WTC11 (cell line): Measurements from ENCODE around the gene NME2.

ENCODE experiments used
- ELF4 ChIP-seq: sonication (generic); formaldehyde crosslinking; IDR thresholded peaks from 2 replicates; pipeline ENCODE4 v1.8.1; 2022; ENCODE audit warnings: low read depth, mild to moderate bottlenecking, moderate library complexity, missing genetic modification reagents
- FOXP1 ChIP-seq: sonication (generic); formaldehyde crosslinking; IDR thresholded peaks from 2 replicates; pipeline ENCODE4 v1.8.0; 2022; ENCODE audit warnings: missing genetic modification reagents, mild to moderate bottlenecking, moderate library complexity, borderline replicate concordance
- JUN ChIP-seq: sonication (generic); formaldehyde crosslinking; IDR thresholded peaks from 2 replicates; pipeline ENCODE4 v1.8.0; 2023; ENCODE audit warnings: mild to moderate bottlenecking, missing genetic modification reagents
- NR2C2 ChIP-seq: sonication (generic); formaldehyde crosslinking; IDR thresholded peaks from 2 replicates; pipeline ENCODE4 v1.8.0; 2022; ENCODE audit warnings: mild to moderate bottlenecking, missing genetic modification reagents
- PRRX2 ChIP-seq: fragments of 250-450 bp; sonication (Bioruptor Pico); IDR thresholded peaks from 2 replicates; pipeline ENCODE4 v1.8.0; 2021; ENCODE audit warnings: mild to moderate bottlenecking
- TF ChIP-seq, protein P1 (sequence below): sonication (generic); formaldehyde crosslinking; IDR thresholded peaks from 2 replicates; pipeline ENCODE4 v1.8.1; 2022; ENCODE audit warnings: mild to moderate bottlenecking, moderate library complexity, missing genetic modification reagents
- TF ChIP-seq, protein P2 (sequence below): sonication (generic); formaldehyde crosslinking; conservative IDR thresholded peaks from 2 replicates; pipeline ENCODE4 v1.8.1; 2023; ENCODE audit warnings: mild to moderate bottlenecking, low read depth, missing genetic modification reagents, moderate library complexity
- TF ChIP-seq, protein P3 (sequence below): sonication (generic); formaldehyde crosslinking; IDR thresholded peaks from 2 replicates; pipeline ENCODE4 v1.8.1; 2022; ENCODE audit warnings: low read depth, missing genetic modification reagents, borderline replicate concordance
- TF ChIP-seq, protein P4 (sequence below): fragments of 200-600 bp; IDR thresholded peaks from 2 replicates; pipeline ENCODE4 v1.8.0; 2022; ENCODE audit warnings: antibody characterized with exemption
- TF ChIP-seq, protein P5 (sequence below): sonication (generic); formaldehyde crosslinking; IDR thresholded peaks from 2 replicates; pipeline ENCODE4 v1.8.1; 2023; ENCODE audit warnings: mild to moderate bottlenecking, missing genetic modification reagents
- TF ChIP-seq, protein P6 (sequence below): sonication (generic); formaldehyde crosslinking; IDR thresholded peaks from 2 replicates; pipeline ENCODE4 v1.8.0; 2023; ENCODE audit warnings: missing genetic modification reagents
- TF ChIP-seq, protein P7 (sequence below): sonication (generic); formaldehyde crosslinking; IDR thresholded peaks from 2 replicates; pipeline ENCODE4 v1.8.1; 2023; ENCODE audit warnings: mild to moderate bottlenecking, missing genetic modification reagents, moderate library complexity
- TF ChIP-seq, protein P8 (sequence below): sonication (generic); formaldehyde crosslinking; IDR thresholded peaks from 2 replicates; pipeline ENCODE4 v1.8.0; 2022; ENCODE audit warnings: mild to moderate bottlenecking, missing genetic modification reagents
- TF ChIP-seq, protein P9 (sequence below): sonication (generic); formaldehyde crosslinking; IDR thresholded peaks from 2 replicates; pipeline ENCODE4 v1.8.0; 2022; ENCODE audit warnings: mild to moderate bottlenecking, missing genetic modification reagents

DNA sequence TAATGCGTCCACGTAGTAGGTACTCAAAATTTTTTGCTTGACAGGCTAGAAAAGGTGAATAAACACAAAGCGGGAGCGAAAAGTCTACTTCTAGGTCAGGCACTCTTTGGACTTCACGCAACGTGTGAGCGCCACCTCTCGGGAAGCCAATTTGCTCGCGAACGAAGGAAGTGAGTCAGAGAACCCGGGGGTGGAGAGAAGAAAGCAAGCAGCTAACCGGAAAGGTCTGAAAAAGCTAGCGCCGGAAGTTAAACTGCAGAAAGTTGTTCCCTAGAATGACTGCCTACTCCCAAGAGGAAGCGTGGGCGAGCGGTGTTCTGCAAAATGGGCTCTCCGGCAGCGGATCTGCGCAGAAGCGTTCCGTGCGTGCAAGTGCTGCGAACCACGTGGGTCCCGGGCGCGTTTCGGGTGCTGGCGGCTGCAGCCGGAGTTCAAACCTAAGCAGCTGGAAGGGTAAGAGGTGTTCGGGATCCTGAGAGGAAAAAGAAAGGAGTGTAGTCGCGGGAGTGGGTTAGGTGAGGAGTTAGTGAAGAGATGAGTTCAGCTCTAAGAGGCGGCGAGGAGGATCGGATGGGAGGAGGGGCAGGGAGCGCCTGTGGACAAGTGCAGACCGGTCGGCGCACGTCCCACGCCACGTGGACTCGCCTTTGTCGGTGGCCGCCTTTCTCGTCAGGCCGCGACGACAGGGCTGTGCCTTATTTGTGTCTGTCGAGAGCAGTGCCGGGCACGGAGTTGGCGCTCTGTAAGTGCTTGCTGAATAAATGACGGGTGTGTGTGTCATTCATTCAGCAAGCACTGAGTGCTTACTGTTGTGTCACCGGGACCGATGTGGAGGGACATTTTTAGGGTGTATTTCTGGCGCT, 12.8 kb upstream of the NME2 start, which contains the start of gene NME1:
- TF ChIP-seq, protein P1, sequence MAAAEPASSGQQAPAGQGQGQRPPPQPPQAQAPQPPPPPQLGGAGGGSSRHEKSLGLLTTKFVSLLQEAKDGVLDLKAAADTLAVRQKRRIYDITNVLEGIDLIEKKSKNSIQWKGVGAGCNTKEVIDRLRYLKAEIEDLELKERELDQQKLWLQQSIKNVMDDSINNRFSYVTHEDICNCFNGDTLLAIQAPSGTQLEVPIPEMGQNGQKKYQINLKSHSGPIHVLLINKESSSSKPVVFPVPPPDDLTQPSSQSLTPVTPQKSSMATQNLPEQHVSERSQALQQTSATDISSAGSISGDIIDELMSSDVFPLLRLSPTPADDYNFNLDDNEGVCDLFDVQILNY (CRISPR knock-in tag): 0 out of 2 replicates have a peak, but pooled peaks have one; percentile 51
- TF ChIP-seq, protein P2, sequence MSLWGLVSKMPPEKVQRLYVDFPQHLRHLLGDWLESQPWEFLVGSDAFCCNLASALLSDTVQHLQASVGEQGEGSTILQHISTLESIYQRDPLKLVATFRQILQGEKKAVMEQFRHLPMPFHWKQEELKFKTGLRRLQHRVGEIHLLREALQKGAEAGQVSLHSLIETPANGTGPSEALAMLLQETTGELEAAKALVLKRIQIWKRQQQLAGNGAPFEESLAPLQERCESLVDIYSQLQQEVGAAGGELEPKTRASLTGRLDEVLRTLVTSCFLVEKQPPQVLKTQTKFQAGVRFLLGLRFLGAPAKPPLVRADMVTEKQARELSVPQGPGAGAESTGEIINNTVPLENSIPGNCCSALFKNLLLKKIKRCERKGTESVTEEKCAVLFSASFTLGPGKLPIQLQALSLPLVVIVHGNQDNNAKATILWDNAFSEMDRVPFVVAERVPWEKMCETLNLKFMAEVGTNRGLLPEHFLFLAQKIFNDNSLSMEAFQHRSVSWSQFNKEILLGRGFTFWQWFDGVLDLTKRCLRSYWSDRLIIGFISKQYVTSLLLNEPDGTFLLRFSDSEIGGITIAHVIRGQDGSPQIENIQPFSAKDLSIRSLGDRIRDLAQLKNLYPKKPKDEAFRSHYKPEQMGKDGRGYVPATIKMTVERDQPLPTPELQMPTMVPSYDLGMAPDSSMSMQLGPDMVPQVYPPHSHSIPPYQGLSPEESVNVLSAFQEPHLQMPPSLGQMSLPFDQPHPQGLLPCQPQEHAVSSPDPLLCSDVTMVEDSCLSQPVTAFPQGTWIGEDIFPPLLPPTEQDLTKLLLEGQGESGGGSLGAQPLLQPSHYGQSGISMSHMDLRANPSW (CRISPR knock-in tag): no peak
- TF ChIP-seq, protein P3, sequence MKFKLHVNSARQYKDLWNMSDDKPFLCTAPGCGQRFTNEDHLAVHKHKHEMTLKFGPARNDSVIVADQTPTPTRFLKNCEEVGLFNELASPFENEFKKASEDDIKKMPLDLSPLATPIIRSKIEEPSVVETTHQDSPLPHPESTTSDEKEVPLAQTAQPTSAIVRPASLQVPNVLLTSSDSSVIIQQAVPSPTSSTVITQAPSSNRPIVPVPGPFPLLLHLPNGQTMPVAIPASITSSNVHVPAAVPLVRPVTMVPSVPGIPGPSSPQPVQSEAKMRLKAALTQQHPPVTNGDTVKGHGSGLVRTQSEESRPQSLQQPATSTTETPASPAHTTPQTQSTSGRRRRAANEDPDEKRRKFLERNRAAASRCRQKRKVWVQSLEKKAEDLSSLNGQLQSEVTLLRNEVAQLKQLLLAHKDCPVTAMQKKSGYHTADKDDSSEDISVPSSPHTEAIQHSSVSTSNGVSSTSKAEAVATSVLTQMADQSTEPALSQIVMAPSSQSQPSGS (CRISPR knock-in tag): no peak
- TF ChIP-seq, protein P4, sequence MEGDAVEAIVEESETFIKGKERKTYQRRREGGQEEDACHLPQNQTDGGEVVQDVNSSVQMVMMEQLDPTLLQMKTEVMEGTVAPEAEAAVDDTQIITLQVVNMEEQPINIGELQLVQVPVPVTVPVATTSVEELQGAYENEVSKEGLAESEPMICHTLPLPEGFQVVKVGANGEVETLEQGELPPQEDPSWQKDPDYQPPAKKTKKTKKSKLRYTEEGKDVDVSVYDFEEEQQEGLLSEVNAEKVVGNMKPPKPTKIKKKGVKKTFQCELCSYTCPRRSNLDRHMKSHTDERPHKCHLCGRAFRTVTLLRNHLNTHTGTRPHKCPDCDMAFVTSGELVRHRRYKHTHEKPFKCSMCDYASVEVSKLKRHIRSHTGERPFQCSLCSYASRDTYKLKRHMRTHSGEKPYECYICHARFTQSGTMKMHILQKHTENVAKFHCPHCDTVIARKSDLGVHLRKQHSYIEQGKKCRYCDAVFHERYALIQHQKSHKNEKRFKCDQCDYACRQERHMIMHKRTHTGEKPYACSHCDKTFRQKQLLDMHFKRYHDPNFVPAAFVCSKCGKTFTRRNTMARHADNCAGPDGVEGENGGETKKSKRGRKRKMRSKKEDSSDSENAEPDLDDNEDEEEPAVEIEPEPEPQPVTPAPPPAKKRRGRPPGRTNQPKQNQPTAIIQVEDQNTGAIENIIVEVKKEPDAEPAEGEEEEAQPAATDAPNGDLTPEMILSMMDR: no peak
- TF ChIP-seq FOXP1 (CRISPR knock-in tag) (peak; percentile 94), JUN (no peak; the same call in 1 of the 2 replicates), ELF4 (no peak), NR2C2 (CRISPR knock-in tag) (no peak), PRRX2 (CRISPR knock-in tag) (no peak)
- TF ChIP-seq, protein P5, sequence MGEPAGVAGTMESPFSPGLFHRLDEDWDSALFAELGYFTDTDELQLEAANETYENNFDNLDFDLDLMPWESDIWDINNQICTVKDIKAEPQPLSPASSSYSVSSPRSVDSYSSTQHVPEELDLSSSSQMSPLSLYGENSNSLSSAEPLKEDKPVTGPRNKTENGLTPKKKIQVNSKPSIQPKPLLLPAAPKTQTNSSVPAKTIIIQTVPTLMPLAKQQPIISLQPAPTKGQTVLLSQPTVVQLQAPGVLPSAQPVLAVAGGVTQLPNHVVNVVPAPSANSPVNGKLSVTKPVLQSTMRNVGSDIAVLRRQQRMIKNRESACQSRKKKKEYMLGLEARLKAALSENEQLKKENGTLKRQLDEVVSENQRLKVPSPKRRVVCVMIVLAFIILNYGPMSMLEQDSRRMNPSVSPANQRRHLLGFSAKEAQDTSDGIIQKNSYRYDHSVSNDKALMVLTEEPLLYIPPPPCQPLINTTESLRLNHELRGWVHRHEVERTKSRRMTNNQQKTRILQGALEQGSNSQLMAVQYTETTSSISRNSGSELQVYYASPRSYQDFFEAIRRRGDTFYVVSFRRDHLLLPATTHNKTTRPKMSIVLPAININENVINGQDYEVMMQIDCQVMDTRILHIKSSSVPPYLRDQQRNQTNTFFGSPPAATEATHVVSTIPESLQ (CRISPR knock-in tag): no peak
- TF ChIP-seq, protein P6, sequence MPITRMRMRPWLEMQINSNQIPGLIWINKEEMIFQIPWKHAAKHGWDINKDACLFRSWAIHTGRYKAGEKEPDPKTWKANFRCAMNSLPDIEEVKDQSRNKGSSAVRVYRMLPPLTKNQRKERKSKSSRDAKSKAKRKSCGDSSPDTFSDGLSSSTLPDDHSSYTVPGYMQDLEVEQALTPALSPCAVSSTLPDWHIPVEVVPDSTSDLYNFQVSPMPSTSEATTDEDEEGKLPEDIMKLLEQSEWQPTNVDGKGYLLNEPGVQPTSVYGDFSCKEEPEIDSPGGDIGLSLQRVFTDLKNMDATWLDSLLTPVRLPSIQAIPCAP (CRISPR knock-in tag): 0 out of 2 replicates have a peak, but pooled peaks have one; percentile 60
- TF ChIP-seq, protein P7, sequence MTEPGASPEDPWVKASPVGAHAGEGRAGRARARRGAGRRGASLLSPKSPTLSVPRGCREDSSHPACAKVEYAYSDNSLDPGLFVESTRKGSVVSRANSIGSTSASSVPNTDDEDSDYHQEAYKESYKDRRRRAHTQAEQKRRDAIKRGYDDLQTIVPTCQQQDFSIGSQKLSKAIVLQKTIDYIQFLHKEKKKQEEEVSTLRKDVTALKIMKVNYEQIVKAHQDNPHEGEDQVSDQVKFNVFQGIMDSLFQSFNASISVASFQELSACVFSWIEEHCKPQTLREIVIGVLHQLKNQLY (CRISPR knock-in tag): no peak
- TF ChIP-seq, protein P8, sequence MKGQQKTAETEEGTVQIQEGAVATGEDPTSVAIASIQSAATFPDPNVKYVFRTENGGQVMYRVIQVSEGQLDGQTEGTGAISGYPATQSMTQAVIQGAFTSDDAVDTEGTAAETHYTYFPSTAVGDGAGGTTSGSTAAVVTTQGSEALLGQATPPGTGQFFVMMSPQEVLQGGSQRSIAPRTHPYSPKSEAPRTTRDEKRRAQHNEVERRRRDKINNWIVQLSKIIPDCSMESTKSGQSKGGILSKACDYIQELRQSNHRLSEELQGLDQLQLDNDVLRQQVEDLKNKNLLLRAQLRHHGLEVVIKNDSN (CRISPR knock-in tag): peak; percentile 92
- TF ChIP-seq, protein P9, sequence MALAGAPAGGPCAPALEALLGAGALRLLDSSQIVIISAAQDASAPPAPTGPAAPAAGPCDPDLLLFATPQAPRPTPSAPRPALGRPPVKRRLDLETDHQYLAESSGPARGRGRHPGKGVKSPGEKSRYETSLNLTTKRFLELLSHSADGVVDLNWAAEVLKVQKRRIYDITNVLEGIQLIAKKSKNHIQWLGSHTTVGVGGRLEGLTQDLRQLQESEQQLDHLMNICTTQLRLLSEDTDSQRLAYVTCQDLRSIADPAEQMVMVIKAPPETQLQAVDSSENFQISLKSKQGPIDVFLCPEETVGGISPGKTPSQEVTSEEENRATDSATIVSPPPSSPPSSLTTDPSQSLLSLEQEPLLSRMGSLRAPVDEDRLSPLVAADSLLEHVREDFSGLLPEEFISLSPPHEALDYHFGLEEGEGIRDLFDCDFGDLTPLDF (CRISPR knock-in tag): no peak
